GM21447 (cell line): Measurements from ENCODE around the gene LCN10.
"Not testable (repeated sequence)": the region's sequence is repeated elsewhere in the genome, so short reads cannot be mapped to it uniquely, and the experiment has no call there.

ENCODE experiments used
- ATAC-seq: cut with Tn5 transposase; IDR thresholded peaks from one replicate; pipeline ENCODE4 v1.9.1; 2021; ENCODE audit not compliant: unreplicated experiment

The LCN10 gene

GRCh38 chr9:136773386-136774044, 30.8 kb upstream of the LCN10 start:
- no peak for ATAC-seq

- ATAC-seq: no peak
Observed at GRCh38 chr9:136771907-136772415, 29.2 kb upstream of the LCN10 start.

- no peak for ATAC-seq
Observed at GRCh38 chr9:136769710-136770191, 27.0 kb upstream of the LCN10 start.

- ATAC-seq: not testable (repeated sequence)
Observed at GRCh38 chr9:136766410-136767120, 23.8 kb upstream of the LCN10 start.

GRCh38 chr9:136765745-136766409, 23.1 kb upstream of the LCN10 start:
- ATAC-seq: peak; percentile 63

GRCh38 chr9:136765041-136765440, 22.3 kb upstream of the LCN10 start:
- ATAC-seq: no peak

GRCh38 chr9:136764301-136764891, 21.7 kb upstream of the LCN10 start, which contains the start of gene LCN15:
LCN15 (minus strand) TSS chr9:136764518; CDS start chr9:136764488, 30 bp downstream.
- ATAC-seq: no peak

- no peak for ATAC-seq
Observed at GRCh38 chr9:136763649-136764035, 20.9 kb upstream of the LCN10 start.

- ATAC-seq: no peak
Observed at GRCh38 chr9:136762915-136763648, 20.3 kb upstream of the LCN10 start.

GRCh38 chr9:136762221-136762691, 19.5 kb upstream of the LCN10 start:
- ATAC-seq: no peak

- no peak for ATAC-seq
Observed at GRCh38 chr9:136761545-136761981, 18.8 kb upstream of the LCN10 start.

- not testable (repeated sequence) for ATAC-seq
Observed at GRCh38 chr9:136760834-136761544, 18.2 kb upstream of the LCN10 start.

GRCh38 chr9:136760424-136760823, 17.7 kb upstream of the LCN10 start:
- no peak for ATAC-seq

GRCh38 chr9:136759436-136760325, 16.9 kb upstream of the LCN10 start:
- no peak for ATAC-seq

GRCh38 chr9:136759001-136759400, 16.3 kb upstream of the LCN10 start:
- no peak for ATAC-seq

GRCh38 chr9:136757751-136758140, 15.0 kb upstream of the LCN10 start:
- ATAC-seq: no peak

GRCh38 chr9:136757328-136757727, 14.6 kb upstream of the LCN10 start:
- ATAC-seq: no peak

GRCh38 chr9:136756836-136757235, 14.1 kb upstream of the LCN10 start:
- no peak for ATAC-seq

GRCh38 chr9:136756134-136756438, 13.3 kb upstream of the LCN10 start:
- no peak for ATAC-seq
